HCEC 1CT (cell line): ENCODE data around the gene MORF4L1.
"Not testable (repeated sequence)": the region's sequence is repeated elsewhere in the genome, so short reads cannot be mapped to it uniquely, and the experiment has no call there.

ENCODE experiments used
- DNase-seq: peaks from one replicate; pipeline ENCODE4 v3.0.0-alpha.2; 2017

Gene MORF4L1

GRCh38 chr15:78902281-78903032, 29.8 kb downstream of the MORF4L1 start:
- DNase-seq = not testable (repeated sequence)

GRCh38 chr15:78904599-78905358, 32.1 kb downstream of the MORF4L1 start:
- DNase-seq = no peak

- peak; percentile 87 for DNase-seq
Observed at GRCh38 chr15:78906316-78906620, 33.6 kb downstream of the MORF4L1 start.

- DNase-seq = no peak
Observed at GRCh38 chr15:78907577-78907976, 34.9 kb downstream of the MORF4L1 start.

GRCh38 chr15:78909160-78909695, 36.5 kb downstream of the MORF4L1 start:
- DNase-seq = no peak

- DNase-seq = peak; percentile 30
Observed at GRCh38 chr15:78909791-78910228, 37.1 kb downstream of the MORF4L1 start.

GRCh38 chr15:78910271-78910670, 37.6 kb downstream of the MORF4L1 start:
- DNase-seq = no peak

GRCh38 chr15:78912316-78912715, 39.6 kb downstream of the MORF4L1 start:
- DNase-seq = no peak

GRCh38 chr15:78913012-78913411, 40.3 kb downstream of the MORF4L1 start:
- no peak for DNase-seq

- DNase-seq = no peak
Observed at GRCh38 chr15:78914027-78914764, 41.5 kb downstream of the MORF4L1 start.

GRCh38 chr15:78915341-78916087, 42.8 kb downstream of the MORF4L1 start:
- DNase-seq = no peak

- no peak for DNase-seq
Observed at GRCh38 chr15:78916088-78916487, 43.4 kb downstream of the MORF4L1 start.

GRCh38 chr15:78917888-78918287, 45.2 kb downstream of the MORF4L1 start:
- no peak for DNase-seq

- DNase-seq = no peak
Observed at GRCh38 chr15:78921517-78921916, 48.8 kb downstream of the MORF4L1 start.

GRCh38 chr15:78921940-78922339, 49.2 kb downstream of the MORF4L1 start:
- no peak for DNase-seq

GRCh38 chr15:78922527-78922926, 49.8 kb downstream of the MORF4L1 start:
- DNase-seq = no peak

- DNase-seq = no peak
Observed at GRCh38 chr15:78923015-78923414, 50.3 kb downstream of the MORF4L1 start.

GRCh38 chr15:78923480-78924360, 51.0 kb downstream of the MORF4L1 start:
- DNase-seq = no peak

GRCh38 chr15:78925076-78925624, 52.5 kb downstream of the MORF4L1 start:
- no peak for DNase-seq

GRCh38 chr15:78925956-78926743, 53.5 kb downstream of the MORF4L1 start:
- DNase-seq = no peak
